Endometrial microvascular endothelial cells (primary cell): ENCODE results near the gene CACNA1G. TPM values are rescaled to one million over a fixed set of nuclear protein-coding genes. Genes with fewer than 3 reads are reported as not detected.

Source experiments
- in situ Hi-C: cut with HindIII; loops from 2 replicates; pipeline ENCODE4 v1.10.0; 2017; ENCODE audit warnings: low sequenced_read_pairs, low pct_unique_long_range_greater_than_20kb; ENCODE audit errors: inconsistent ontology term
- total RNA-seq: library from RNA; depleted of rRNA; stranded (reverse); fragments of >200 nt; gene quantifications from one replicate; pipeline ENCODE4 v1.2.3, GENCODE V29; 2015; ENCODE audit errors: inconsistent ontology term

Gene CACNA1G
- total RNA-seq, 1 donor from 2014 or later = not detected

- in situ Hi-C loops = no loop called here
Measured at GRCh38 chr17:50635982-50636803, 75.7 kb downstream of the CACNA1G start.

GRCh38 chr17:50636804-50637195 lies 76.3 kb downstream of the CACNA1G start:
- in situ Hi-C loops = no loop called here

GRCh38 chr17:50637829-50638605 lies 77.5 kb downstream of the CACNA1G start:
- in situ Hi-C loops = no loop called here

- in situ Hi-C loops = no loop called here
Measured at GRCh38 chr17:50638606-50638965, 78.1 kb downstream of the CACNA1G start.

GRCh38 chr17:50638966-50639713 lies 78.6 kb downstream of the CACNA1G start:
- in situ Hi-C loops = no loop called here

- in situ Hi-C loops = no loop called here
Measured at GRCh38 chr17:50640686-50641351, 80.3 kb downstream of the CACNA1G start.

- in situ Hi-C loops = no loop called here
Measured at GRCh38 chr17:50641357-50641756, 80.8 kb downstream of the CACNA1G start.

GRCh38 chr17:50642071-50642721 lies 81.7 kb downstream of the CACNA1G start:
- in situ Hi-C loops = no loop called here

GRCh38 chr17:50642722-50643656 lies 82.5 kb downstream of the CACNA1G start:
- in situ Hi-C loops = no loop called here

- in situ Hi-C loops = no loop called here
Measured at GRCh38 chr17:50645748-50646682, 85.5 kb downstream of the CACNA1G start.

- in situ Hi-C loops = no loop called here
Measured at GRCh38 chr17:50647187-50647586, 86.7 kb downstream of the CACNA1G start.

GRCh38 chr17:50649042-50649908 lies 88.8 kb downstream of the CACNA1G start:
- in situ Hi-C loops = no loop called here

- in situ Hi-C loops = no loop called here
Measured at GRCh38 chr17:50651661-50652060, 91.1 kb downstream of the CACNA1G start.

GRCh38 chr17:50653738-50654137 lies 93.2 kb downstream of the CACNA1G start:
- in situ Hi-C loops = no loop called here

GRCh38 chr17:50656509-50656908 lies 96.0 kb downstream of the CACNA1G start:
- in situ Hi-C loops = no loop called here

GRCh38 chr17:50657054-50657453 lies 96.5 kb downstream of the CACNA1G start:
- in situ Hi-C loops = no loop called here
